GM12878 (cell line): ENCODE data around the gene PBRM1. TPM values are rescaled to one million over a fixed set of nuclear protein-coding genes. Genes with fewer than 3 reads are reported as not detected.

Experiments used
- ATAC-seq: fragments of 200-7000 bp; cut with Tn5 transposase; 3 replicates; pipeline ENCODE4 v1.9.1; 2020; ENCODE audit warnings: mild to moderate bottlenecking, moderate library complexity
- BruUV-seq: library from RNA; stranded (reverse); fragments of 400-500 nt; replicated peaks from 2 replicates; lab custom pipeline; 2021; lab: Mats Ljungman, UMichigan
- CTCF ChIA-PET: fragments of 300-600 bp; sonication (Branson Sonifier 250); formaldehyde crosslinking; extraction: SDS; loops from one replicate; lab custom pipeline; 2021; ENCODE audit warnings: inconsistent platforms; lab: Yijun Ruan, JAX
- POLR2A ChIA-PET: fragments of 350-600 bp; formaldehyde crosslinking; extraction: SDS; loops from one replicate; lab custom pipeline; 2021; ENCODE audit warnings: inconsistent platforms; lab: Charles Lee
- RAD21 ChIA-PET: fragments of 300-600 bp; sonication (Branson Sonifier 250); formaldehyde crosslinking; loops from one replicate; lab custom pipeline; 2023; ENCODE audit warnings: antibody characterized with exemption; ENCODE audit not compliant: unreplicated experiment; lab: Charles Lee
- SMC1A ChIA-PET: fragments of 300-600 bp; sonication (Branson Sonifier 250); formaldehyde crosslinking; loops from one replicate; lab custom pipeline; 2023; ENCODE audit not compliant: unreplicated experiment, uncharacterized antibody; lab: Charles Lee
- DNase-seq: peaks from one replicate; pipeline ENCODE4 v3.0.0-alpha.2; 2011; ENCODE audit warnings: low read depth, low spot score
- FAIRE-seq: peaks from 3 replicates; lab custom pipeline; 2011; peaks lifted over from hg19 to GRCh38; lab: Jason Lieb, UNC
- H2AFZ ChIP-seq: 2 replicates; pipeline ENCODE4 v1.6.0; 2011; ENCODE audit warnings: low read depth, low read length, control low read depth; ENCODE audit not compliant: control insufficient read depth
- H3K27ac ChIP-seq: 2 replicates; pipeline ENCODE4 v1.5.1; 2011; ENCODE audit warnings: control low read depth; ENCODE audit not compliant: control insufficient read depth, insufficient read depth
- H3K27me3 ChIP-seq, 2 experiments: replicated peaks in 1 of 2; 2 replicates each; pipeline versions ENCODE4 v1.6.0 to v1.6.1; 2011; ENCODE audit warnings: low read length in 1 of 2; ENCODE audit not compliant: control insufficient read depth in 2 of 2, insufficient read depth in 2 of 2
- H3K36me3 ChIP-seq, 2 experiments: 2 replicates each; pipeline ENCODE4 v1.5.1; 2011; ENCODE audit warnings: low read length in 1 of 2; ENCODE audit not compliant: control insufficient read depth in 2 of 2, insufficient read depth in 2 of 2
- H3K4me1 ChIP-seq: 2 replicates; pipeline ENCODE4 v1.6.1; 2011; ENCODE audit warnings: mild to moderate bottlenecking, low read length, moderate library complexity, mixed read lengths; ENCODE audit not compliant: control insufficient read depth, insufficient read depth
- H3K4me2 ChIP-seq: 2 replicates; pipeline ENCODE4 v1.6.0; 2011; ENCODE audit warnings: control low read depth; ENCODE audit not compliant: control insufficient read depth, insufficient read depth
- H3K4me3 ChIP-seq: fragments of 200-600 bp; sonication (generic); 2 replicates; pipeline ENCODE4 v1.5.1; 2016
- H3K79me2 ChIP-seq: 2 replicates; pipeline ENCODE4 v1.6.0; 2011; ENCODE audit warnings: low read length; ENCODE audit not compliant: control insufficient read depth, insufficient read depth
- H3K9ac ChIP-seq: 2 replicates; pipeline ENCODE4 v1.8.0; 2011; ENCODE audit warnings: low read length, control low read depth, mixed read lengths; ENCODE audit not compliant: control insufficient read depth, insufficient read depth
- H3K9me3 ChIP-seq: replicated peaks from 3 replicates; pipeline ENCODE4 v1.5.1; 2011; ENCODE audit warnings: mild to moderate bottlenecking, low read length; ENCODE audit not compliant: control insufficient read depth, insufficient read depth
- H4K20me1 ChIP-seq: 2 replicates; pipeline ENCODE4 v1.6.0; 2011; ENCODE audit not compliant: control insufficient read depth, insufficient read depth
- CBX3 ChIP-seq: fragments of 200-600 bp; sonication (generic); IDR thresholded peaks from 2 replicates; pipeline ENCODE4 v1.6.1; 2016; ENCODE audit warnings: low read depth, borderline replicate concordance
- CEBPB ChIP-seq, 2 experiments: fragments of 150-350 bp in 1 of 2; IDR thresholded peaks; 2 replicates each; pipeline ENCODE4 v1.6.1; 2012 to 2014; ENCODE audit warnings: low read depth in 2 of 2, low read length in 2 of 2, borderline replicate concordance in 1 of 2, inconsistent platforms in 1 of 2
- CHD4 ChIP-seq: fragments of 200-600 bp; sonication (generic); IDR thresholded peaks from 2 replicates; pipeline ENCODE4 v1.6.1; 2016; ENCODE audit warnings: mild to moderate bottlenecking
- CREM ChIP-seq: IDR thresholded peaks from 2 replicates; pipeline ENCODE4 v1.6.1; 2014; ENCODE audit warnings: antibody characterized with exemption, low read depth
- EED ChIP-seq: sonication (generic); IDR thresholded peaks from 2 replicates; pipeline ENCODE4 v1.6.1; 2016; ENCODE audit warnings: antibody characterized with exemption, low read depth
- EGR1 ChIP-seq, 2 experiments: IDR thresholded peaks; 1 replicate in 1 of 2; 2 replicates in 1 of 2; pipeline ENCODE4 v1.6.1; 2011 to 2012; ENCODE audit warnings: low read depth in 2 of 2, low read length in 2 of 2, borderline replicate concordance in 1 of 2, mild to moderate bottlenecking in 1 of 2, moderate library complexity in 1 of 2
- GABPA ChIP-seq: IDR thresholded peaks from 2 replicates; pipeline ENCODE4 v1.6.1; 2014; ENCODE audit warnings: antibody characterized with exemption, low read depth, mild to moderate bottlenecking, inconsistent platforms
- IRF4 ChIP-seq: IDR thresholded peaks from 2 replicates; pipeline ENCODE4 v1.6.1; 2011; ENCODE audit warnings: low read depth, low read length
- JUNB ChIP-seq: IDR thresholded peaks from 2 replicates; pipeline ENCODE4 v1.6.1; 2016; ENCODE audit warnings: antibody characterized with exemption, mild to moderate bottlenecking
- PAX8 ChIP-seq: fragments of 450-650 bp; IDR thresholded peaks from 2 replicates; pipeline ENCODE4 v1.6.1; 2017; ENCODE audit warnings: mild to moderate bottlenecking, moderate library complexity
- POLR2A ChIP-seq: IDR thresholded peaks from 2 replicates; pipeline ENCODE4 v1.6.1; 2011; ENCODE audit warnings: low read depth, mild to moderate bottlenecking, low read length
- RELA ChIP-seq: fragments of 450-650 bp; IDR thresholded peaks from 2 replicates; pipeline ENCODE4 v1.8.0; 2014; ENCODE audit warnings: borderline replicate concordance; ENCODE audit not compliant: partially characterized antibody
- STAT1 ChIP-seq: fragments of 450-650 bp; conservative IDR thresholded peaks from 2 replicates; pipeline ENCODE4 v1.6.1; 2014; ENCODE audit warnings: antibody characterized with exemption, mild to moderate bottlenecking
- TARDBP ChIP-seq: IDR thresholded peaks from 2 replicates; pipeline ENCODE4 v1.6.1; 2016; ENCODE audit warnings: borderline replicate concordance
- TCF12 ChIP-seq: IDR thresholded peaks from 2 replicates; pipeline ENCODE4 v1.6.1; 2011; ENCODE audit warnings: low read depth, mild to moderate bottlenecking, low read length
- YY1 ChIP-seq: IDR thresholded peaks from 2 replicates; pipeline ENCODE4 v1.6.1; 2011; ENCODE audit warnings: low read depth, mild to moderate bottlenecking, low read length
- WGBS: methylation state at CpG from one replicate; pipeline ENCODE4 v1.1.6; 2016; ENCODE audit warnings: low lambda C conversion rate; ENCODE audit not compliant: insufficient replicate concordance, insufficient coverage; ENCODE audit errors: missing lambda C conversion rate; 5-methylcytosine and 5-hydroxymethylcytosine counted together
- in situ Hi-C: fragments of 300-500 bp; cut with MboI; formaldehyde crosslinking; loops from 9 replicates; pipeline ENCODE4 v1.14.3; 2018; ENCODE audit warnings: mixed read lengths
- intact Hi-C: fragments of 100-400 bp; cut with micrococcal nuclease; formaldehyde crosslinking; loops from one replicate; pipeline ENCODE4 v1.14.2; 2022; ENCODE audit not compliant: unreplicated experiment
- polyA plus RNA-seq, 11 experiments: library from polyadenylated mRNA; depleted of rRNA in 4 of 11; unstranded in 6 of 11; stranded (reverse) in 5 of 11; fragments of >200 nt; fragmentation: Nextera tagmentation in 4 of 11; fragmentation: Illumina TruSeq in 1 of 11; extraction: Ambion mirVana in 4 of 11; extraction: Trizol in 1 of 11; gene quantifications; 1 replicate in 1 of 11; 2 replicates in 10 of 11; pipeline versions ENCODE4 v1.2.1 to v1.2.3, GENCODE V29; 2011 to 2016; ENCODE audit warnings: inconsistent platforms in 2 of 11, missing spikeins in 2 of 11, low read depth in 1 of 11
- total RNA-seq, 4 experiments: library from RNA; depleted of rRNA in 3 of 4; stranded (reverse); fragments of >200 nt in 3 of 4; fragmentation: Illumina TruSeq in 1 of 4; extraction: Trizol in 1 of 4; gene quantifications; 2 replicates each; pipeline versions ENCODE4 v1.2.1 to v1.2.3, GENCODE V29; 2013 to 2021
- TF ChIP-seq, protein P1 (sequence below): IDR thresholded peaks from 2 replicates; pipeline ENCODE4 v1.6.1; 2011; ENCODE audit warnings: low read depth, low read length, improper control_type of control experiment, borderline replicate concordance
- TF ChIP-seq, protein P2 (sequence below): IDR thresholded peaks from 2 replicates; pipeline ENCODE4 v1.6.1; 2012; ENCODE audit warnings: low read length, inconsistent platforms
- TF ChIP-seq, protein P3 (sequence below): fragments of 450-650 bp; IDR thresholded peaks from 2 replicates; pipeline ENCODE4 v1.6.1; 2017; ENCODE audit warnings: low read depth, mild to moderate bottlenecking, moderate library complexity

The PBRM1 gene
- total and polyA plus RNA-seq, 10 of the 15 experiments (the other 5 are each of a cell fraction or from before 2014, with no cell fraction given): 8.9 to 88.9 (median 39.3) TPM

DNA sequence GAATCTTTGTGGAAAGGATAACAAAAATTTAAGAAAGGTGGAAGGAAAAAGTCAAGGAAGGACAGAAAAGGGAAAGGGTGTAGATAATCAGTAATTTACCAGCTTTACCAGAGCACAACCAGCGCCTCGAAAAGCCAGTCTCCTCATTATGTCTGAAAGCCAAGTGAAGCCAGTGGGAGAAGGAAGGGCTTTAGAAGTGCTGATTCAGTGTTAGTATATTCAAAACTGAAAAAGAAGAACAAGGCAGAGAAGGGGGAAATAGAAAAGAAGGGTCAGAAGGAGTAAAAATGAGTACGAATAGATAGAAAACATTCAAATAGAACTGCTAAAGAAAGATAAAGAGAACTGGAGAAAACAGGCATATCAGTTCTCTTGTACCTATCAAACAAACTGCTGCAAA, 4.1 kb downstream of the PBRM1 start (continued):
- TF ChIP-seq, protein P1, sequence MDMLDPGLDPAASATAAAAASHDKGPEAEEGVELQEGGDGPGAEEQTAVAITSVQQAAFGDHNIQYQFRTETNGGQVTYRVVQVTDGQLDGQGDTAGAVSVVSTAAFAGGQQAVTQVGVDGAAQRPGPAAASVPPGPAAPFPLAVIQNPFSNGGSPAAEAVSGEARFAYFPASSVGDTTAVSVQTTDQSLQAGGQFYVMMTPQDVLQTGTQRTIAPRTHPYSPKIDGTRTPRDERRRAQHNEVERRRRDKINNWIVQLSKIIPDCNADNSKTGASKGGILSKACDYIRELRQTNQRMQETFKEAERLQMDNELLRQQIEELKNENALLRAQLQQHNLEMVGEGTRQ: no peak
- no peak for TF ChIP-seq CREM
- no peak for TF ChIP-seq EED
- no peak for TF ChIP-seq TARDBP
- TF ChIP-seq IRF4: no peak
- TF ChIP-seq EGR1 (IDR thresholded peaks at IDR 0.05; ENCODE audit: borderline replicate concordance in 1 of 2, low read depth in 2 of 2, low read length in 2 of 2): no peak
- no peak for TF ChIP-seq YY1
- no peak for TF ChIP-seq CHD4
- TF ChIP-seq, all 136 proteins: peak for 0

DNA sequence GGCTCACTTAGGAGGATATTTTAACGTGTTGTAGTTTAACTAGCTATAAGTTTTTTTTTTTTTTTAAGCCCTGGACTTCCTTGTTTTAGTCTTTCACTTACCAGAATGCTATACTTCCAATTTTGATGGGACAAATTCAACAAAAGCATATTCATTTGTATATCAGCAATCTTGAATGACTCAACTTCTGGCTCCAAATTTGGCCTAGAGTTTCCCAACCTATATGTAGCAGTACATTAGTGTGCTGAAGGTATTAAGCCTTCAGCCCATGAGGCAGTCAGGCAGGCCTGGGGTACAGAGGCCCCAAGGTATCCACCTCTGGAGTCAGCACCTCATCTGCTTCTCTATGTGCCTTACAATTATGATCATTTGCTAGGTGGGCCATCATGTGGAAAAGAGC, 5.9 kb downstream of the PBRM1 start:
- no peak overlapping the region for H2AFZ ChIP-seq
- intact Hi-C loops: loop anchor here (10.0 kb wide), 1 partner anchor 225 kb away; the partner anchor contains the start of genes NISCH and TNNC1
- ATAC-seq (no peak), DNase-seq (no peak), FAIRE-seq (no peak)
- H3K4me1 ChIP-seq: peaks cover 17% of the 10 kb centered on the region
- H3K4me2 ChIP-seq: peak overlapping the region; percentile 88; the same call in 1 of the 2 replicates
- in situ Hi-C loops: no loop called here
- RAD21 ChIA-PET: interaction anchor here (0.8 kb wide), 1 partner anchor 11 kb away, joined by 3 read pairs; no protein-coding TSS in a partner anchor
- H3K36me3 ChIP-seq: peaks cover under 1 to 17% of the 10 kb centered on the region in 2 experiments
- 0% methylated on average over 1 of the region's 1 CpG for WGBS
- no peak overlapping the region for H3K27ac ChIP-seq
- POLR2A ChIA-PET: interaction anchor here (0.9 kb wide), 1 partner anchor 11 kb away, joined by 4 read pairs; no protein-coding TSS in a partner anchor
- CTCF ChIA-PET: interaction anchor here (1.1 kb wide), 1 partner anchor 16 kb away, joined by 3 read pairs; no protein-coding TSS in a partner anchor
- BruUV-seq: no TSS peak
- H4K20me1 ChIP-seq: no peaks in the 10 kb centered on the region
- no peak overlapping the region for H3K4me3 ChIP-seq
- SMC1A ChIA-PET: interaction anchor here (0.9 to 1.4 kb wide), 2 partner anchors 9 to 27 kb away, joined by 3 to 4 read pairs; no protein-coding TSS in a partner anchor
- no peaks in the 10 kb centered on the region for H3K9me3 ChIP-seq
- no peaks in the 10 kb centered on the region for H3K27me3 ChIP-seq
- H3K79me2 ChIP-seq: peaks cover 53% of the 10 kb centered on the region
- no peak overlapping the region for H3K9ac ChIP-seq
- TF ChIP-seq, protein P2, sequence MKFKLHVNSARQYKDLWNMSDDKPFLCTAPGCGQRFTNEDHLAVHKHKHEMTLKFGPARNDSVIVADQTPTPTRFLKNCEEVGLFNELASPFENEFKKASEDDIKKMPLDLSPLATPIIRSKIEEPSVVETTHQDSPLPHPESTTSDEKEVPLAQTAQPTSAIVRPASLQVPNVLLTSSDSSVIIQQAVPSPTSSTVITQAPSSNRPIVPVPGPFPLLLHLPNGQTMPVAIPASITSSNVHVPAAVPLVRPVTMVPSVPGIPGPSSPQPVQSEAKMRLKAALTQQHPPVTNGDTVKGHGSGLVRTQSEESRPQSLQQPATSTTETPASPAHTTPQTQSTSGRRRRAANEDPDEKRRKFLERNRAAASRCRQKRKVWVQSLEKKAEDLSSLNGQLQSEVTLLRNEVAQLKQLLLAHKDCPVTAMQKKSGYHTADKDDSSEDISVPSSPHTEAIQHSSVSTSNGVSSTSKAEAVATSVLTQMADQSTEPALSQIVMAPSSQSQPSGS: no peak
- TF ChIP-seq JUNB (no peak), POLR2A (no peak), STAT1 (no peak), CBX3 (no peak), PAX8 (no peak), CEBPB (IDR thresholded peaks at IDR 0.05; ENCODE audit: borderline replicate concordance in 1 of 2, low read depth in 2 of 2, low read length in 2 of 2) (no peak), GABPA (no peak), RELA (no peak), TCF12 (no peak)
- TF ChIP-seq, protein P3, sequence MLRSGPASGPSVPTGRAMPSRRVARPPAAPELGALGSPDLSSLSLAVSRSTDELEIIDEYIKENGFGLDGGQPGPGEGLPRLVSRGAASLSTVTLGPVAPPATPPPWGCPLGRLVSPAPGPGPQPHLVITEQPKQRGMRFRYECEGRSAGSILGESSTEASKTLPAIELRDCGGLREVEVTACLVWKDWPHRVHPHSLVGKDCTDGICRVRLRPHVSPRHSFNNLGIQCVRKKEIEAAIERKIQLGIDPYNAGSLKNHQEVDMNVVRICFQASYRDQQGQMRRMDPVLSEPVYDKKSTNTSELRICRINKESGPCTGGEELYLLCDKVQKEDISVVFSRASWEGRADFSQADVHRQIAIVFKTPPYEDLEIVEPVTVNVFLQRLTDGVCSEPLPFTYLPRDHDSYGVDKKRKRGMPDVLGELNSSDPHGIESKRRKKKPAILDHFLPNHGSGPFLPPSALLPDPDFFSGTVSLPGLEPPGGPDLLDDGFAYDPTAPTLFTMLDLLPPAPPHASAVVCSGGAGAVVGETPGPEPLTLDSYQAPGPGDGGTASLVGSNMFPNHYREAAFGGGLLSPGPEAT: no peak
